HepG2 (cell line): Measurements from ENCODE around the gene GPR158. TPM values are rescaled to one million over a fixed set of nuclear protein-coding genes. Genes with fewer than 3 reads are reported as not detected.

ENCODE experiments used
- ATAC-seq: fragments of 200-7000 bp; cut with Tn5 transposase; 3 replicates; pipeline ENCODE4 v1.9.1; 2020; ENCODE audit warnings: mild to moderate bottlenecking, moderate library complexity
- BruUV-seq: library from RNA; stranded (reverse); fragments of 400-500 nt; replicated peaks from 2 replicates; lab custom pipeline; 2021; lab: Mats Ljungman, UMichigan
- CTCF ChIA-PET: fragments of 300-600 bp; formaldehyde crosslinking; extraction: SDS; loops from one replicate; lab custom pipeline; 2021; ENCODE audit warnings: low total read pairs, inconsistent platforms, low intra/inter-chr PET ratio; lab: Yijun Ruan, JAX
- POLR2A ChIA-PET: fragments of 350-600 bp; sonication (Branson Sonifier 250); formaldehyde crosslinking; loops from one replicate; lab custom pipeline; 2020; ENCODE audit warnings: antibody characterized with exemption, inconsistent platforms; lab: Yijun Ruan, JAX
- DNase-seq: peaks from one replicate; pipeline ENCODE4 v3.0.0-alpha.2; 2015; ENCODE audit warnings: low spot score
- FAIRE-seq: peaks from 3 replicates; lab custom pipeline; 2011; peaks lifted over from hg19 to GRCh38; lab: Jason Lieb, UNC
- H2AFZ ChIP-seq: one replicate; pipeline ENCODE4 v1.6.1; 2011; ENCODE audit warnings: low read length, inconsistent platforms
- H3K27ac ChIP-seq: fragments of 300-600 bp; 3 replicates; pipeline ENCODE4 v1.8.0; 2011; ENCODE audit warnings: mixed run types, mild to moderate bottlenecking, mixed read lengths, low read length, inconsistent platforms; ENCODE audit not compliant: insufficient read depth; ENCODE audit errors: extremely low read length
- H3K27me3 ChIP-seq, 2 experiments: fragments of 200-600 bp in 1 of 2; 2 replicates in 1 of 2; 3 replicates in 1 of 2; pipeline versions ENCODE4 v1.6.0 to v1.8.0; 2011; ENCODE audit warnings: low read length in 2 of 2, mild to moderate bottlenecking in 2 of 2, moderate library complexity in 2 of 2, inconsistent platforms in 1 of 2; ENCODE audit not compliant: insufficient read depth in 2 of 2, control insufficient read depth in 1 of 2
- H3K36me3 ChIP-seq, 2 experiments: fragments of 200-600 bp in 1 of 2; replicated peaks in 1 of 2; 2 replicates in 1 of 2; 3 replicates in 1 of 2; pipeline versions ENCODE4 v1.5.1 to v1.8.0; 2011; ENCODE audit warnings: low read length in 2 of 2, inconsistent platforms in 1 of 2; ENCODE audit not compliant: insufficient read depth in 2 of 2, control insufficient read depth in 1 of 2
- H3K4me1 ChIP-seq: 2 replicates; pipeline ENCODE4 v1.5.1; 2012; ENCODE audit warnings: low read length, inconsistent platforms; ENCODE audit not compliant: insufficient read depth
- H3K4me2 ChIP-seq: 2 replicates; pipeline ENCODE4 v1.6.0; 2011; ENCODE audit warnings: low read depth, low read length, inconsistent platforms
- H3K4me3 ChIP-seq, 3 experiments: fragments of 200-600 bp in 1 of 3; sonication (generic), shearing (Covaris generic) in 1 of 3; replicated peaks in 1 of 3; 2 replicates each; pipeline ENCODE4 v1.5.1; 2011 to 2016; ENCODE audit warnings: low read length in 3 of 3, inconsistent platforms in 2 of 3, low read depth in 2 of 3, mild to moderate bottlenecking in 2 of 3, control low read depth in 1 of 3, mixed read lengths in 1 of 3; ENCODE audit not compliant: insufficient read depth in 1 of 3
- H3K79me2 ChIP-seq: one replicate; pipeline ENCODE4 v1.6.1; 2011; ENCODE audit warnings: low read length, inconsistent platforms; ENCODE audit not compliant: insufficient read depth
- H3K9ac ChIP-seq: 2 replicates; pipeline ENCODE4 v1.6.0; 2011; ENCODE audit warnings: mild to moderate bottlenecking, low read depth, low read length, inconsistent platforms; ENCODE audit not compliant: insufficient read depth
- H3K9me3 ChIP-seq: 2 replicates; pipeline ENCODE4 v1.5.1; 2012; ENCODE audit warnings: mild to moderate bottlenecking, low read length
- H4K20me1 ChIP-seq: 2 replicates; pipeline ENCODE4 v1.6.0; 2011; ENCODE audit warnings: inconsistent platforms, mild to moderate bottlenecking, low read length, moderate library complexity; ENCODE audit not compliant: insufficient read depth
- ARNT ChIP-seq: fragments of 450-650 bp; IDR thresholded peaks from 2 replicates; pipeline ENCODE4 v1.6.1; 2017
- BRCA1 ChIP-seq: sonication (generic); formaldehyde crosslinking; IDR thresholded peaks from 2 replicates; pipeline ENCODE4 v1.4.0; 2020; ENCODE audit warnings: missing genetic modification reagents
- RFX5 ChIP-seq: IDR thresholded peaks from 2 replicates; pipeline ENCODE4 v1.6.1; 2011; ENCODE audit warnings: low read depth, low read length, improper control_type of control experiment
- SMAD3 ChIP-seq: sonication (generic); formaldehyde crosslinking; IDR thresholded peaks from 2 replicates; pipeline ENCODE4 v1.4.0; 2020; ENCODE audit warnings: missing genetic modification reagents
- ZNF138 ChIP-seq: sonication (generic); formaldehyde crosslinking; IDR thresholded peaks from 2 replicates; pipeline ENCODE4 v1.5.0; 2020; ENCODE audit warnings: mild to moderate bottlenecking, low read depth, missing genetic modification reagents
- ZNF256 ChIP-seq: sonication (generic); formaldehyde crosslinking; conservative IDR thresholded peaks from 2 replicates; pipeline ENCODE4 v1.4.0; 2020; ENCODE audit warnings: missing genetic modification reagents
- ZNF264 ChIP-seq: sonication (generic); formaldehyde crosslinking; IDR thresholded peaks from 2 replicates; pipeline ENCODE4 v1.4.0; 2020; ENCODE audit warnings: missing genetic modification reagents
- ZNF331 ChIP-seq: sonication (generic); formaldehyde crosslinking; IDR thresholded peaks from 2 replicates; pipeline ENCODE4 v1.4.0; 2020; ENCODE audit warnings: missing genetic modification reagents
- ZNF337 ChIP-seq: sonication (generic); formaldehyde crosslinking; IDR thresholded peaks from 2 replicates; pipeline ENCODE4 v1.5.1; 2020; ENCODE audit warnings: missing genetic modification reagents, low read depth, mild to moderate bottlenecking, borderline replicate concordance
- ZNF44 ChIP-seq: sonication (generic); formaldehyde crosslinking; IDR thresholded peaks from 2 replicates; pipeline ENCODE4 v1.5.1; 2020; ENCODE audit warnings: mild to moderate bottlenecking, missing genetic modification reagents
- ZNF773 ChIP-seq: sonication (generic); formaldehyde crosslinking; IDR thresholded peaks from 2 replicates; pipeline ENCODE4 v1.4.0; 2020; ENCODE audit warnings: missing genetic modification reagents, borderline replicate concordance
- ZNF878 ChIP-seq: sonication (generic); formaldehyde crosslinking; IDR thresholded peaks from 2 replicates; pipeline ENCODE4 v1.8.1; 2023; ENCODE audit warnings: mild to moderate bottlenecking, missing genetic modification reagents, moderate library complexity
- WGBS: methylation state at CpG from one replicate; pipeline ENCODE4 v1.1.6; 2017; ENCODE audit warnings: low lambda C conversion rate; 5-methylcytosine and 5-hydroxymethylcytosine counted together
- in situ Hi-C: cut with HindIII; loops from 2 replicates; pipeline ENCODE4 v1.10.0; 2017; ENCODE audit warnings: low pct_unique_long_range_greater_than_20kb; ENCODE audit not compliant: extremely low pct_ligation_motif_present
- intact Hi-C: fragments of 100-400 bp; cut with micrococcal nuclease; formaldehyde crosslinking; loops from one replicate; pipeline ENCODE4 v1.10.0; 2022; ENCODE audit not compliant: unreplicated experiment
- polyA plus RNA-seq, 8 experiments: library from polyadenylated mRNA; depleted of rRNA in 3 of 8; stranded (reverse) in 7 of 8; unstranded in 1 of 8; fragments of >200 nt; fragmentation: Illumina TruSeq in 4 of 8; extraction: Trizol in 4 of 8; gene quantifications; 2 replicates each; pipeline versions ENCODE4 v1.2.1 to v1.2.3, GENCODE V29; 2011 to 2016; ENCODE audit warnings: low read depth in 4 of 8, missing spikeins in 1 of 8, mixed read lengths in 1 of 8; ENCODE audit not compliant: insufficient read depth in 1 of 8
- total RNA-seq, 5 experiments: library from RNA; depleted of rRNA; stranded (reverse); fragments of >200 nt; fragmentation: Illumina TruSeq; extraction: Trizol; gene quantifications; 2 replicates each; pipeline ENCODE4 v1.2.3, GENCODE V29; 2016; ENCODE audit warnings: low read depth in 1 of 5
- TF ChIP-seq, protein P1 (sequence below): sonication (generic); formaldehyde crosslinking; conservative IDR thresholded peaks from 2 replicates; pipeline ENCODE4 v1.4.0; 2020; ENCODE audit warnings: missing genetic modification reagents
- TF ChIP-seq, protein P2 (sequence below): sonication (generic); formaldehyde crosslinking; IDR thresholded peaks from 2 replicates; pipeline ENCODE4 v1.4.0; 2020; ENCODE audit warnings: missing genetic modification reagents

Gene GPR158
- total and polyA plus RNA-seq, 2 of the 13 experiments (the other 11 are each of a cell fraction or from before 2014, with no cell fraction given): not detected

DNA sequence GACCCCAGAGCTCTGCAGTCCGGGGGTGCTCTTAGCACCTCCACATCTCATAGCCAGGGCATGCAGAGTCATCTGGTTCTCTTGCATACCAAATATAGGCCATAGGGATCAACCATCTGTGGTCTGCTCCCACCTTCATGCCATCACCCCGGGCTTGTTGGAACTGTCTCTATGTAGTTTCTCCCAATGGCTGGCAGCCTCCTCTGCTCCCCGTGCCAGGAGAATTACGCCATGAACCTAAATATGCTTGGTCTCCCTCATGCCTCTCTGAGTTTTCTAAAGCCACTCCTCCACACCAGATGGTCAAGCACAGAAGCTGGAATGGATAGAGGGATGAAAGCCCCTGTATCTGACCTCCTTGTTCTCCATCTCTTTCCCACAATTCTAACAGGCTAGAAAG is 456.7 kb downstream of the GPR158 start:
- no peaks in the 10 kb centered on the region for H3K36me3 ChIP-seq
- POLR2A ChIA-PET: no interaction called here
- H3K27me3 ChIP-seq: no peaks in the 10 kb centered on the region; a peak in 1 of 5 replicates
- no TSS peak for BruUV-seq
- DNase-seq (no peak), FAIRE-seq (no peak), ATAC-seq (no peak)
- no peaks in the 10 kb centered on the region for H3K79me2 ChIP-seq
- intact Hi-C loops: no loop called here
- H4K20me1 ChIP-seq: no peaks in the 10 kb centered on the region
- no peak overlapping the region for H3K4me2 ChIP-seq
- no peak overlapping the region for H3K27ac ChIP-seq
- H3K9me3 ChIP-seq: no peaks in the 10 kb centered on the region
- no peaks in the 10 kb centered on the region for H3K4me1 ChIP-seq
- 7% methylated on average over 4 of the region's 4 CpGs for WGBS
- in situ Hi-C loops: no loop called here
- no peak overlapping the region for H3K4me3 ChIP-seq
- no peak overlapping the region for H3K9ac ChIP-seq
- TF ChIP-seq ARNT: no peak
- TF ChIP-seq SMAD3: no peak
- TF ChIP-seq, protein P1, sequence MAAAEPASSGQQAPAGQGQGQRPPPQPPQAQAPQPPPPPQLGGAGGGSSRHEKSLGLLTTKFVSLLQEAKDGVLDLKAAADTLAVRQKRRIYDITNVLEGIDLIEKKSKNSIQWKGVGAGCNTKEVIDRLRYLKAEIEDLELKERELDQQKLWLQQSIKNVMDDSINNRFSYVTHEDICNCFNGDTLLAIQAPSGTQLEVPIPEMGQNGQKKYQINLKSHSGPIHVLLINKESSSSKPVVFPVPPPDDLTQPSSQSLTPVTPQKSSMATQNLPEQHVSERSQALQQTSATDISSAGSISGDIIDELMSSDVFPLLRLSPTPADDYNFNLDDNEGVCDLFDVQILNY: no peak
- no peak for TF ChIP-seq ZNF44 (CRISPR knock-in tag)
- TF ChIP-seq, protein P2, sequence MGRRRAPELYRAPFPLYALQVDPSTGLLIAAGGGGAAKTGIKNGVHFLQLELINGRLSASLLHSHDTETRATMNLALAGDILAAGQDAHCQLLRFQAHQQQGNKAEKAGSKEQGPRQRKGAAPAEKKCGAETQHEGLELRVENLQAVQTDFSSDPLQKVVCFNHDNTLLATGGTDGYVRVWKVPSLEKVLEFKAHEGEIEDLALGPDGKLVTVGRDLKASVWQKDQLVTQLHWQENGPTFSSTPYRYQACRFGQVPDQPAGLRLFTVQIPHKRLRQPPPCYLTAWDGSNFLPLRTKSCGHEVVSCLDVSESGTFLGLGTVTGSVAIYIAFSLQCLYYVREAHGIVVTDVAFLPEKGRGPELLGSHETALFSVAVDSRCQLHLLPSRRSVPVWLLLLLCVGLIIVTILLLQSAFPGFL (CRISPR knock-in tag): no peak
- TF ChIP-seq, all 625 proteins: peak for 0
- CTCF ChIA-PET: no interaction called here
- no peak overlapping the region for H2AFZ ChIP-seq

- POLR2A ChIA-PET: no interaction called here
Measured at GRCh38 chr10:25632802-25633201, 458.0 kb downstream of the GPR158 start.

More at GRCh38 chr10:25632802-25633201, 458.0 kb downstream of the GPR158 start:
- H3K36me3 ChIP-seq: no peaks in the 10 kb centered on the region
- FAIRE-seq (no peak), DNase-seq (no peak), ATAC-seq (no peak)
- CTCF ChIA-PET: no interaction called here
- H3K79me2 ChIP-seq: no peaks in the 10 kb centered on the region
- no peaks in the 10 kb centered on the region; a peak in 1 of 5 replicates for H3K27me3 ChIP-seq
- no peaks in the 10 kb centered on the region for H3K9me3 ChIP-seq
- WGBS: 60% methylated on average over 5 of the region's 5 CpGs
- TF ChIP-seq ZNF331 (CRISPR knock-in tag) (no peak), SMAD3 (no peak), ZNF256 (CRISPR knock-in tag) (no peak), ZNF138 (no peak), BRCA1 (CRISPR knock-in tag) (no peak), ZNF264 (CRISPR knock-in tag) (no peak), ZNF878 (no peak), RFX5 (no peak), ZNF773 (CRISPR knock-in tag) (no peak), ZNF337 (no peak)
- no peak overlapping the region for H3K27ac ChIP-seq
- intact Hi-C loops: no loop called here
- no peak overlapping the region for H3K9ac ChIP-seq
- H3K4me2 ChIP-seq: no peak overlapping the region
- no TSS peak for BruUV-seq
- H3K4me1 ChIP-seq: no peaks in the 10 kb centered on the region
- no peaks in the 10 kb centered on the region for H4K20me1 ChIP-seq
- H3K4me3 ChIP-seq: no peak overlapping the region
- in situ Hi-C loops: no loop called here
- H2AFZ ChIP-seq: no peak overlapping the region
